Astrocyte (in vitro differentiated cells and primary cell): ENCODE measurements around the gene C1orf50.

Source experiments
- CTCF ChIP-seq: IDR thresholded peaks from 2 replicates; pipeline ENCODE4 v1.5.1; 2011; ENCODE audit warnings: low read depth, mild to moderate bottlenecking, inconsistent platforms, low read length, moderate library complexity; ENCODE audit not compliant: insufficient read depth
- EZH2 ChIP-seq: IDR thresholded peaks from 2 replicates; pipeline ENCODE4 v1.6.1; 2012; ENCODE audit warnings: mild to moderate bottlenecking, low read length, inconsistent platforms; ENCODE audit not compliant: insufficient read depth

GRCh38 chr1:42769811-42770210 lies 2.8 kb downstream of the C1orf50 start:
- TF ChIP-seq EZH2 = no peak
- no peak for TF ChIP-seq CTCF
